ENCODE data around the gene NXPH2. TPM values are rescaled to one million over a fixed set of nuclear protein-coding genes. Genes with fewer than 3 reads are reported as not detected.

Gene NXPH2
- total RNA-seq, 1 donor from 2014 or later: 1.0 TPM

GRCh38 chr2:138671566-138671965, 108.6 kb downstream of the NXPH2 start:
- H3K36me3 Mint-ChIP-seq (ENCODE audit: low read depth, unreplicated experiment): no peaks in the 10 kb centered on the region
- no peaks in the 10 kb centered on the region for H3K79me2 ChIP-seq (ENCODE audit: insufficient read depth, low read length)
- H3K4me1 Mint-ChIP-seq (ENCODE audit: low read depth, unreplicated experiment): no peaks in the 10 kb centered on the region
- no peak overlapping the region for H3K4me2 ChIP-seq (ENCODE audit: low read length)
- no peak overlapping the region for H3K4me3 ChIP-seq (ENCODE audit: insufficient read depth, low read depth, low read length)
- no peaks in the 10 kb centered on the region for H3K9me3 ChIP-seq (ENCODE audit: insufficient read depth, low read depth, low read length)
- no peak overlapping the region for H3K27ac ChIP-seq (ENCODE audit: low read depth, low read length)
- no peak overlapping the region for H3K4me3 Mint-ChIP-seq (ENCODE audit: unreplicated experiment)
- TF ChIP-seq CTCF (IDR thresholded peaks at IDR 0.05; ENCODE audit: insufficient read depth, low read depth, low read length) (no peak), EZH2 (IDR thresholded peaks at IDR 0.05; ENCODE audit: insufficient read depth, low read length) (no peak)
- no peak for DNase-seq (ENCODE audit: low read depth)
- H3K27me3 Mint-ChIP-seq (ENCODE audit: low read depth, unreplicated experiment): peaks cover 1% of the 10 kb centered on the region
- no peaks in the 10 kb centered on the region for H3K27me3 ChIP-seq (ENCODE audit: insufficient read depth, low read length)
- H3K4me1 ChIP-seq (ENCODE audit: insufficient read depth, low read length): no peaks in the 10 kb centered on the region
- H4K20me1 ChIP-seq (ENCODE audit: insufficient read depth, low read length): no peaks in the 10 kb centered on the region
- no peaks in the 10 kb centered on the region for H3K36me3 ChIP-seq (ENCODE audit: insufficient read depth, low read length)
- no peak overlapping the region for H2AFZ ChIP-seq (ENCODE audit: low read depth, low read length)
- H3K27ac Mint-ChIP-seq (ENCODE audit: unreplicated experiment): no peak overlapping the region
- H3K9me3 Mint-ChIP-seq (ENCODE audit: unreplicated experiment): no peaks in the 10 kb centered on the region
- no peak for FAIRE-seq
- no peak overlapping the region for H3K9ac ChIP-seq (ENCODE audit: low read length)

- no peaks in the 10 kb centered on the region for H3K9me3 Mint-ChIP-seq (ENCODE audit: unreplicated experiment)
- Histone ChIP-seq H3K9me3 (ENCODE audit: insufficient read depth, low read depth, low read length) (no peaks in the 10 kb centered on the region), H3K4me3 (ENCODE audit: insufficient read depth, low read depth, low read length) (no peak overlapping the region), H3K4me1 (ENCODE audit: insufficient read depth, low read length) (no peaks in the 10 kb centered on the region), H3K4me2 (ENCODE audit: low read length) (no peak overlapping the region), H3K79me2 (ENCODE audit: insufficient read depth, low read length) (no peaks in the 10 kb centered on the region), H3K9ac (ENCODE audit: low read length) (no peak overlapping the region), H3K27ac (ENCODE audit: low read depth, low read length) (no peak overlapping the region), H3K27me3 (ENCODE audit: insufficient read depth, low read length) (no peaks in the 10 kb centered on the region), H3K36me3 (ENCODE audit: insufficient read depth, low read length) (no peaks in the 10 kb centered on the region), H4K20me1 (ENCODE audit: insufficient read depth, low read length) (no peaks in the 10 kb centered on the region), H2AFZ (ENCODE audit: low read depth, low read length) (no peak overlapping the region)
- DNase-seq (ENCODE audit: low read depth) (no peak), FAIRE-seq (no peak)
- no peak overlapping the region for H3K4me3 Mint-ChIP-seq (ENCODE audit: unreplicated experiment)
- H3K27ac Mint-ChIP-seq (ENCODE audit: unreplicated experiment): no peak overlapping the region
- no peaks in the 10 kb centered on the region for H3K36me3 Mint-ChIP-seq (ENCODE audit: low read depth, unreplicated experiment)
- no peak for TF ChIP-seq EZH2 (IDR thresholded peaks at IDR 0.05; ENCODE audit: insufficient read depth, low read length)
- no peak for TF ChIP-seq CTCF (IDR thresholded peaks at IDR 0.05; ENCODE audit: insufficient read depth, low read depth, low read length)
- H3K27me3 Mint-ChIP-seq (ENCODE audit: low read depth, unreplicated experiment): no peaks in the 10 kb centered on the region
- peaks cover 4% of the 10 kb centered on the region for H3K4me1 Mint-ChIP-seq (ENCODE audit: low read depth, unreplicated experiment)
Measured at GRCh38 chr2:138670734-138671133, 109.5 kb downstream of the NXPH2 start.

- Histone ChIP-seq H3K4me3 (ENCODE audit: insufficient read depth, low read depth, low read length) (no peak overlapping the region), H3K9ac (ENCODE audit: low read length) (no peak overlapping the region), H3K4me2 (ENCODE audit: low read length) (no peak overlapping the region), H3K27me3 (ENCODE audit: insufficient read depth, low read length) (no peaks in the 10 kb centered on the region), H3K4me1 (ENCODE audit: insufficient read depth, low read length) (no peaks in the 10 kb centered on the region), H3K79me2 (ENCODE audit: insufficient read depth, low read length) (no peaks in the 10 kb centered on the region), H3K9me3 (ENCODE audit: insufficient read depth, low read depth, low read length) (no peaks in the 10 kb centered on the region), H3K27ac (ENCODE audit: low read depth, low read length) (no peak overlapping the region), H4K20me1 (ENCODE audit: insufficient read depth, low read length) (no peaks in the 10 kb centered on the region), H2AFZ (ENCODE audit: low read depth, low read length) (no peak overlapping the region), H3K36me3 (ENCODE audit: insufficient read depth, low read length) (no peaks in the 10 kb centered on the region)
- H3K4me3 Mint-ChIP-seq (ENCODE audit: unreplicated experiment): no peak overlapping the region
- DNase-seq (ENCODE audit: low read depth) (peak; percentile 12), FAIRE-seq (no peak)
- no peak for TF ChIP-seq EZH2 (IDR thresholded peaks at IDR 0.05; ENCODE audit: insufficient read depth, low read length)
- no peak for TF ChIP-seq CTCF (IDR thresholded peaks at IDR 0.05; ENCODE audit: insufficient read depth, low read depth, low read length)
- H3K9me3 Mint-ChIP-seq (ENCODE audit: unreplicated experiment): no peaks in the 10 kb centered on the region
- H3K36me3 Mint-ChIP-seq (ENCODE audit: low read depth, unreplicated experiment): no peaks in the 10 kb centered on the region
- H3K27me3 Mint-ChIP-seq (ENCODE audit: low read depth, unreplicated experiment): no peaks in the 10 kb centered on the region
- no peak overlapping the region for H3K27ac Mint-ChIP-seq (ENCODE audit: unreplicated experiment)
- H3K4me1 Mint-ChIP-seq (ENCODE audit: low read depth, unreplicated experiment): peaks cover 4% of the 10 kb centered on the region
Measured at GRCh38 chr2:138665937-138666336, 114.3 kb downstream of the NXPH2 start.

All from astrocyte (in vitro differentiated cells and primary cell).